ENCODE results near the gene CPN2.

The CPN2 gene

GRCh38 chr3:194367992-194368841 lies 17.1 kb upstream of the CPN2 start:
- no peak for TF ChIP-seq CTCF (conservative IDR thresholded peaks at IDR 0.05; ENCODE audit: low read length)
- peak overlapping the region; percentile 72 for H3K4me3 ChIP-seq (ENCODE audit: low read length)
- DNase-seq (ENCODE audit: low read depth), result peak; percentile 88

- H3K4me3 ChIP-seq (ENCODE audit: low read length), result no peak overlapping the region
- no peak for TF ChIP-seq CTCF (conservative IDR thresholded peaks at IDR 0.05; ENCODE audit: low read length)
- DNase-seq (ENCODE audit: low read depth), result no peak
These were observed 14.9 kb upstream of the CPN2 start for GRCh38 chr3:194365978-194366490.

DNA sequence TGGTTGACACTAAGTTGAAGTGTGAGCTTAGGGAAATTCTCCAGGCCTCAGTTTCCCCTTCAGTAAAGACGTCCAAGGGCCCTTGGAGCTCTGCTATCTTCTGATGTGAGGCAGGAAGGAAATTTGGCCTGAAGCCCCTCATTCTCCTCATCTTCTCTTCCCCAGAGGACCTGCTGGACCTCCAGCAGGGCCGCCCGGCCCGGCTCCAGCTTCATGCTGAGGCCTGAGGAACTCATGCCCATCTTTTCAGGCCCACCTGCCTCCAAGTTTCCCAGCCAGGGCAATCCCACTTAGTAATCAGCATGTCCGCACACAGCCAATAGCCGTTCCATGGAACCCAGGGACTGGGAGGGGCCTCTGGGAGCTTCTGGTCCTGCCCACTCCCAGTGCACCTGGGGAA lies 14.4 kb upstream of the CPN2 start:
- TF ChIP-seq CTCF (conservative IDR thresholded peaks at IDR 0.05; ENCODE audit: low read length), result no peak
- H3K4me3 ChIP-seq (ENCODE audit: low read length), result no peak overlapping the region
- DNase-seq (ENCODE audit: low read depth), result no peak

- peak overlapping the region; percentile 43 for H3K4me3 ChIP-seq (ENCODE audit: low read length)
- DNase-seq (ENCODE audit: low read depth), result peak; percentile 94
- no peak for TF ChIP-seq CTCF (conservative IDR thresholded peaks at IDR 0.05; ENCODE audit: low read length)
These were observed 13.7 kb upstream of the CPN2 start for GRCh38 chr3:194364652-194365434.

GRCh38 chr3:194364314-194364651 lies 13.2 kb upstream of the CPN2 start:
- no peak overlapping the region for H3K4me3 ChIP-seq (ENCODE audit: low read length)
- no peak for DNase-seq (ENCODE audit: low read depth)
- TF ChIP-seq CTCF (conservative IDR thresholded peaks at IDR 0.05; ENCODE audit: low read length), result no peak

DNA sequence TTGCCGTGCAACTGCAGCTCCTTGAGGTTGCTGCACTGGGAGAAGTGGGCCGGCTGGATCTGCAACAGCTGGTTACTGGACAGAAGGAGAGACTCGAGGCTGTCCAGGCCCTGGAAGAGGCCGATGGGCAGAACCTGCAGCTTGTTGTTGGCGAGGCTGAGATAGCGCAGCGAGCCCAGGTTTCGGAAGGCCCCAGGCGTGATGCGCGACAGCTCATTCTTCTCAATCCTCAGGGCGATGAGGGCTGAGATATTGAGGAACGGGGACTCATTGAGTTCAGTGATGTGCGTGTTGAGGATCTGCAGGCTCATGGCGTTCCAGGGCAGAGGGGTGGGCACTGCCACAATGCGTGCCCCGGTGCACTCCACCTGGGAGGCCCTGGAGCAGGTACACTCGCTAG lies 9.4 kb upstream of the CPN2 start:
- no peak for TF ChIP-seq CTCF (conservative IDR thresholded peaks at IDR 0.05; ENCODE audit: low read length)
- no peak overlapping the region for H3K4me3 ChIP-seq (ENCODE audit: low read length)
- no peak for DNase-seq (ENCODE audit: low read depth)
